Thyroid gland (tissue), 4 donors: Measurements from ENCODE around the gene CD101. TPM values are rescaled to one million over a fixed set of nuclear protein-coding genes. Genes with fewer than 3 reads are reported as not detected.

ENCODE experiments used
- DNase-seq, 2 donors: peaks; one replicate each; pipeline ENCODE4 v3.0.0-alpha.2; 2019
- H3K27ac ChIP-seq, 3 donors: fragments of 200-600 bp; sonication (generic); 1 replicate in 2 of 3; 2 replicates in 1 of 3; pipeline ENCODE4 v1.5.1; 2016 to 2019; ENCODE audit warnings: mild to moderate bottlenecking in 1 of 3, moderate library complexity in 1 of 3
- H3K27me3 ChIP-seq: fragments of 200-600 bp; sonication (generic); one replicate; pipeline ENCODE4 v1.5.1; 2019
- H3K36me3 ChIP-seq, 2 donors: fragments of 200-600 bp; sonication (generic); one replicate each; pipeline ENCODE4 v1.5.1; 2016 to 2019
- H3K4me1 ChIP-seq, 2 donors: fragments of 200-600 bp; sonication (generic); one replicate each; pipeline ENCODE4 v1.5.1; 2017 to 2019
- H3K4me3 ChIP-seq, 3 donors: fragments of 200-600 bp; sonication (generic); replicated peaks in 1 of 3; 1 replicate in 2 of 3; 2 replicates in 1 of 3; pipeline ENCODE4 v1.5.1; 2016; ENCODE audit warnings: mild to moderate bottlenecking in 1 of 3
- H3K9me3 ChIP-seq: fragments of 200-600 bp; sonication (generic); one replicate; pipeline ENCODE4 v1.5.1; 2017
- CTCF ChIP-seq, 6 experiments: fragments of 200-600 bp in 3 of 6; fragments of 450-650 bp in 3 of 6; sonication (generic) in 3 of 6; IDR thresholded peaks; one replicate each; pipeline ENCODE4 v1.5.1; 2016 to 2019; ENCODE audit warnings: antibody characterized with exemption in 6 of 6, mild to moderate bottlenecking in 2 of 6, inconsistent platforms in 1 of 6, moderate library complexity in 1 of 6
- POLR2A ChIP-seq, 2 donors: fragments of 450-650 bp; IDR thresholded peaks; one replicate each; pipeline ENCODE4 v1.6.1; 2017; ENCODE audit warnings: antibody characterized with exemption in 2 of 2, mild to moderate bottlenecking in 2 of 2, moderate library complexity in 1 of 2
- WGBS, 2 donors: methylation state at CpG; one replicate each; pipeline ENCODE4 v1.1.5; 2017; 5-methylcytosine and 5-hydroxymethylcytosine counted together
- intact Hi-C: fragments of 100-400 bp; cut with DNase I; formaldehyde crosslinking; loops from one replicate; pipeline ENCODE4 v1.15.1; 2023
- total RNA-seq, 4 donors: library from RNA; depleted of rRNA; stranded (reverse); fragments of >200 nt; gene quantifications; one replicate each; pipeline ENCODE4 v1.2.3, GENCODE V29; 2016

Gene CD101
- total RNA-seq, 4 donors from 2014 or later = 0.13 to 1.3 (median 0.73) TPM

- Histone ChIP-seq H3K36me3 (no peaks in the 10 kb centered on the region), H3K4me1 (peaks cover 6 to 8% of the 10 kb centered on the region in 2 donors), H3K27me3 (no peaks in the 10 kb centered on the region), H3K9me3 (no peaks in the 10 kb centered on the region), H3K4me3 (no peak overlapping the region), H3K27ac (no peak overlapping the region)
- TF ChIP-seq CTCF (IDR thresholded peaks at IDR 0.05) (no peak), POLR2A (IDR thresholded peaks at IDR 0.05) (no peak)
- no peak for DNase-seq
- intact Hi-C loops = no loop called here
- WGBS, 2 donors = 63 to 71% methylated on average over 2 of the region's 2 CpGs
Measured at GRCh38 chr1:117061986-117062415, 60.4 kb downstream of the CD101 start.

- intact Hi-C loops = loop anchor here (5.0 kb wide), 2 partner anchors 56 to 221 kb away; partner anchors contain the start of gene TRIM45
- no peaks in the 10 kb centered on the region for H3K27me3 ChIP-seq
- no peaks in the 10 kb centered on the region for H3K9me3 ChIP-seq
- no peak overlapping the region for H3K27ac ChIP-seq
- no peaks in the 10 kb centered on the region for H3K4me1 ChIP-seq
- no peak for TF ChIP-seq POLR2A (IDR thresholded peaks at IDR 0.05)
- TF ChIP-seq CTCF (IDR thresholded peaks at IDR 0.05) = no peak
- no peak for DNase-seq
- H3K4me3 ChIP-seq = no peak overlapping the region
- no peaks in the 10 kb centered on the region for H3K36me3 ChIP-seq
- 81 to 82% methylated on average over 6 of the region's 6 CpGs for WGBS, 2 donors
Measured at GRCh38 chr1:117066367-117066766, 64.8 kb downstream of the CD101 start.

- 60 to 63% methylated on average over 6 of the region's 6 CpGs for WGBS, 2 donors
- Histone ChIP-seq H3K27me3 (no peaks in the 10 kb centered on the region), H3K9me3 (no peaks in the 10 kb centered on the region), H3K27ac (no peak overlapping the region), H3K36me3 (no peaks in the 10 kb centered on the region), H3K4me1 (no peaks in the 10 kb centered on the region), H3K4me3 (no peak overlapping the region)
- DNase-seq = peak; percentile 52 to 66
- intact Hi-C loops = loop anchor here (5.0 kb wide), 2 partner anchors 55 to 220 kb away; partner anchors contain the start of gene TRIM45
- TF ChIP-seq POLR2A (IDR thresholded peaks at IDR 0.05) (no peak), CTCF (IDR thresholded peaks at IDR 0.05) (peak; percentile 16 to 93 (median 80))
Measured at GRCh38 chr1:117067533-117068370, 66.2 kb downstream of the CD101 start.

GRCh38 chr1:117068580-117068979 lies 67.0 kb downstream of the CD101 start:
- Histone ChIP-seq H3K4me3 (no peak overlapping the region), H3K9me3 (no peaks in the 10 kb centered on the region), H3K4me1 (no peaks in the 10 kb centered on the region), H3K36me3 (no peaks in the 10 kb centered on the region), H3K27ac (no peak overlapping the region), H3K27me3 (no peaks in the 10 kb centered on the region)
- no peak for DNase-seq
- intact Hi-C loops = loop anchor here (5.0 kb wide), 2 partner anchors 54 to 219 kb away; partner anchors contain the start of gene TRIM45
- TF ChIP-seq POLR2A (IDR thresholded peaks at IDR 0.05) (no peak), CTCF (IDR thresholded peaks at IDR 0.05) (no peak)
- 92 to 95% methylated on average over 5 of the region's 5 CpGs for WGBS, 2 donors
